Suprapubic skin (tissue), 4 donors: ENCODE measurements around the gene PTPN11.

Experiments used
- EP300 ChIP-seq: sonication (generic); formaldehyde crosslinking; IDR thresholded peaks from one replicate; pipeline ENCODE4 v1.6.1; 2017; ENCODE audit warnings: antibody characterized with exemption
- POLR2A ChIP-seq, 2 donors: fragments of 450-650 bp; IDR thresholded peaks; one replicate each; pipeline ENCODE4 v1.6.1; 2017; ENCODE audit warnings: antibody characterized with exemption in 2 of 2, mild to moderate bottlenecking in 2 of 2, moderate library complexity in 2 of 2
- POLR2AphosphoS5 ChIP-seq, 3 donors: sonication (generic); formaldehyde crosslinking; IDR thresholded peaks; one replicate each; pipeline ENCODE4 v1.6.1; 2017; ENCODE audit warnings: antibody characterized with exemption in 3 of 3
- TF ChIP-seq, protein P1 (sequence below), 2 donors: fragments of 200-600 bp in 1 of 2; fragments of 450-650 bp in 1 of 2; sonication (generic) in 1 of 2; IDR thresholded peaks; one replicate each; pipeline ENCODE4 v1.5.1; 2016 to 2019; ENCODE audit warnings: antibody characterized with exemption in 2 of 2, mild to moderate bottlenecking in 1 of 2, moderate library complexity in 1 of 2

DNA sequence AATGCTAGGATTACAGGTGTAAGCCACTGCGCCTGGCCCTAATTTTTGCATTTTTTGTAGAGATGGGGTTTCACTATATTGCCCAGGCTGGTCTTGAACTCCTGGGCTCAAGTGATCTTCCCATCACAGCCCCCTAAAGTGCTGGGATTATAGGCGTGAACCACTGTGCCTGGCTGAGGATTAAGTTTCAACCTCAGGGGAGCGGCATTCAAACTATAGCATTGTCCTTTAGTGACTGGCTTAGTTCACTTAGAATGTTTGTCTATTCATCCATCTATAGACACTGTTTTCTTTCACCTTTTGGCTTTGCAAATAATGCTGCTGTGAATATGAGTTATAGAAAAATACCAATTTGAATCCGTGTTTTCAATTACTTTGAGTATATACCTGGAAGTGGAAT lies 25.2 kb downstream of the PTPN11 start:
- TF ChIP-seq, protein P1, sequence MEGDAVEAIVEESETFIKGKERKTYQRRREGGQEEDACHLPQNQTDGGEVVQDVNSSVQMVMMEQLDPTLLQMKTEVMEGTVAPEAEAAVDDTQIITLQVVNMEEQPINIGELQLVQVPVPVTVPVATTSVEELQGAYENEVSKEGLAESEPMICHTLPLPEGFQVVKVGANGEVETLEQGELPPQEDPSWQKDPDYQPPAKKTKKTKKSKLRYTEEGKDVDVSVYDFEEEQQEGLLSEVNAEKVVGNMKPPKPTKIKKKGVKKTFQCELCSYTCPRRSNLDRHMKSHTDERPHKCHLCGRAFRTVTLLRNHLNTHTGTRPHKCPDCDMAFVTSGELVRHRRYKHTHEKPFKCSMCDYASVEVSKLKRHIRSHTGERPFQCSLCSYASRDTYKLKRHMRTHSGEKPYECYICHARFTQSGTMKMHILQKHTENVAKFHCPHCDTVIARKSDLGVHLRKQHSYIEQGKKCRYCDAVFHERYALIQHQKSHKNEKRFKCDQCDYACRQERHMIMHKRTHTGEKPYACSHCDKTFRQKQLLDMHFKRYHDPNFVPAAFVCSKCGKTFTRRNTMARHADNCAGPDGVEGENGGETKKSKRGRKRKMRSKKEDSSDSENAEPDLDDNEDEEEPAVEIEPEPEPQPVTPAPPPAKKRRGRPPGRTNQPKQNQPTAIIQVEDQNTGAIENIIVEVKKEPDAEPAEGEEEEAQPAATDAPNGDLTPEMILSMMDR (IDR thresholded peaks at IDR 0.05) = no peak
- TF ChIP-seq POLR2A (IDR thresholded peaks at IDR 0.05) (no peak), POLR2AphosphoS5 (IDR thresholded peaks at IDR 0.05) (no peak), EP300 (no peak)
